ENCODE data around the gene SLC16A6. TPM values are rescaled to one million over a fixed set of nuclear protein-coding genes. Genes with fewer than 3 reads are reported as not detected.
"Not testable (repeated sequence)": the region's sequence is repeated elsewhere in the genome, so short reads cannot be mapped to it uniquely, and the experiment has no call there.

The SLC16A6 gene
- polyA plus RNA-seq, 3 donors from 2014 or later = 0.88 to 4.8 (median 3.5) TPM

GRCh38 chr17:68320943-68321555 is 30.1 kb upstream of the SLC16A6 start:
- no peaks in the 10 kb centered on the region for H3K9me3 Mint-ChIP-seq
- H3K4me3 Mint-ChIP-seq = no peak overlapping the region
- peak overlapping the region in 1 of 6 donors; percentile 53 for H3K27ac Mint-ChIP-seq
- H3K36me3 Mint-ChIP-seq = peaks cover 0 to 18% (median 11%) of the 10 kb centered on the region in 3 donors
- DNase-seq = no peak
- H3K27me3 Mint-ChIP-seq (ENCODE audit: low read depth in 3 of 3) = peaks cover 2 to 4% (median 2%) of the 10 kb centered on the region in 3 donors
- peaks cover 63 to 64% of the 10 kb centered on the region in 2 donors for H3K4me1 Mint-ChIP-seq

DNA sequence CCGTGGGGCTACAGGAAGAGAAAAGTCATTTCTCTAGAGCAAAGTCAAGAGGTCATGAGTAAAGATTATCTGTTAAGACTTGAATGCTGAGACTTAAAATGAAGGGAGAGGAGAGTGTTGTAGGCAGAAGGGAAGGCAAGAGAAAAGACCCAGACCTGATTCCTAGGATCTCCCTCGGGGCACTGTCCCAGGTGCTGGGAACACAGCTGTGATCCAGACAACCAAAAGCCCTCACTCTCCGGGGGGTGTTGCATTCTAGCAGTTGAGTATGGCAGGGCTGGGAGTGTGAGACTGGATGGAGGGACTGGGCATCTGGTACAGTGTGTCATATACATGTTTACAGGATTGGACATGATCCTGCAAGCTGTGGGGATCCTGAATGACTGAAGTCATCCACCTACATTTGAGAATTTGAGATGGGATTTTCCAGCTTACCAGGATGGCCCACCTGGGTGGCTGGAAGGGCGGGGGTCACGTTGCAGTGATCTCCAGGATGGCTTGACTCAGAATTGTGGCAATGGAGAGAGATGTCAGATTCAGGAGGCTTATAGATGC is 29.5 kb upstream of the SLC16A6 start:
- H3K27ac Mint-ChIP-seq = peak overlapping the region; percentile 24 to 62 (median 53)
- H3K27me3 Mint-ChIP-seq (ENCODE audit: low read depth in 3 of 3) = peaks cover 0 to 4% (median 2%) of the 10 kb centered on the region in 3 donors
- H3K9me3 Mint-ChIP-seq = no peaks in the 10 kb centered on the region
- H3K36me3 Mint-ChIP-seq = peaks cover 0 to 20% (median 13%) of the 10 kb centered on the region in 3 donors
- no peak for DNase-seq
- H3K4me3 Mint-ChIP-seq = no peak overlapping the region
- H3K4me1 Mint-ChIP-seq = peaks cover 69% of the 10 kb centered on the region in 2 donors

DNA sequence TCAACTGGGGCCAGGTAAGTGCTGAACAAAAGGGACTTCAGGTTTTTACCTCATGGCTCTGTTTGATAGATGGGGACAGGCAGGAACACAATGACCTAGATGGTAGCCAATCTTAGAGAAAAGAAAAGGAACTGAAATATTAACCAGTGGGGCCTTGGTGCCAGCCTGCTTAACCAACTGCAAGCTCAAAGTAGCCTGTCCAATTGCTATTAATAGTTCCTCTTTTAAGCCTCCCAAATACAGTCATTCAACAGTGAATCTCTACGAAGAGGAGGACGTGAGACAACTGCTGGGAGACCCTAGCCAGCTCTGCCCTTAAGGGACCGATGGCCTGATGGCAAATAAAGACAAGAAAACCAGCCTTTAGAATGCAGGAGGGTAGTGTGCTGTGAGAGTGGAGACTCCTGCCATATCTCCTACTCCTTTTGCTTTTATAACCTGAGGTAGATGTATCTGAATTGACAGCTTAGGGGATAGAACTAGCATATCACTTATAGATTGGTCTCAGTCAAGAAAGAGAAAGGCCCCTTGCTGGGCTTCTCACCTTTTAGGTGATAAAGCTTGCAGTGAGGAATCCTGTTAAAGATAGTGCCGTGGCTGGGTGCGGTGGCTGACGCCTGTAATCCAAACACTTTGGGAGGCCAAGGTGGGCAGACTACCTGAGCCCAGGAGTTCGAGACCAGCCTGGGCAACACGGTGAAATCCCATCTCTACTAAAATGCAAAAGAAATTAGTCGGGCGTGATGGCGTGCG is 28.7 kb upstream of the SLC16A6 start:
- peak overlapping the region; percentile 24 to 62 (median 53) for H3K27ac Mint-ChIP-seq
- H3K4me1 Mint-ChIP-seq = peaks cover 73 to 74% of the 10 kb centered on the region in 2 donors
- H3K4me3 Mint-ChIP-seq = peak overlapping the region in 1 of 5 donors; percentile 27

DNA sequence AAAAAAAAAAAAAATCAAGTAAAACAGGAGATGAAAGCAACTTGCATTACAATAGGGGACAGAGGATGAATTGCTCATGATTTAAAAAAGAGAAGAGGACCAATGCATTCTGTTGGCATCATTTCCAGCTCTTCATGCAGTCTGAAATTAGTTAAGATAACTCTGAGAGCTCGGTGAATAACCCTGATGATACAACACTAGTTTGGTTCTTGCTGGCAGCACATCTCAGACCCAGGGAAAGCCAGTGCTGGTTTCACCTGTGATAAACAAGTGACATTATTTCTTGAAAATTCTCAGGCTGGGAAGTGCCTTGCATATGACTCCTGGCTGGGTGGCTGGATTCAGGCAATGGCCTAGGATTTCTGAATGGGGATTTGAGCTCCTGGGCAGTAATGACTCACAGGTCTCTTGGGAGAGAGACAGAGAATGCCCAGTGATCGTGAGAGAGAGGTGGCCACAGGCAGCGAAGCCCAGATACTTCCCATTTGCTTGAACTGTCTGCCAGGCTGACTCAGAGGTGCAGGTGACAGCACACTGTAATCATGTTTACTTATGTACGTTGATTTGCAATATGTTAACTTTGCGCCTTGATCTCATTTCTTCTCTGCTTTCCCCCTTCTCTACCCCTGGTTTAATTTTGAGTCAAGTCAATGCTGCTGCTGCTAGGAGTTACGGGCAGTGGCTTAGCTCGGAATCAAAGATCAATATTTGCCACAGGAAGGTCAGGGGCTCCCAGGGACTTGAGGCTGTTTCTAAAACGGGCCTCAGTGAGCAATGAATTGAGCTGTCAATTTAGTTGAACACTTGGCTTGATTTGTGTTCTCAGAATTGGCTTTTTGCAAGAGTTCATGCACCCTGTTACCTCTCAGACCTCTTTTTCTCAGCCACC is 27.4 kb upstream of the SLC16A6 start:
- Mint-ChIP-seq H3K4me1 (peaks cover 72 to 76% of the 10 kb centered on the region in 2 donors), H3K9me3 (no peaks in the 10 kb centered on the region), H3K4me3 (peak overlapping the region in 1 of 5 donors; percentile 29), H3K36me3 (peaks cover 0 to 20% (median 16%) of the 10 kb centered on the region in 3 donors), H3K27me3 (ENCODE audit: low read depth in 3 of 3) (peaks cover 0 to 4% (median 2%) of the 10 kb centered on the region in 3 donors), H3K27ac (peak overlapping the region in 5 of 6 donors; percentile 23 to 61 (median 45))
- no peak for DNase-seq

More for the DNA sequence above, 28.7 kb upstream of the SLC16A6 start:
- Mint-ChIP-seq H3K9me3 (no peaks in the 10 kb centered on the region), H3K27me3 (ENCODE audit: low read depth in 3 of 3) (peaks cover 0 to 4% (median 2%) of the 10 kb centered on the region in 3 donors), H3K36me3 (peaks cover 0 to 20% (median 16%) of the 10 kb centered on the region in 3 donors)
- DNase-seq = no peak

GRCh38 chr17:68317458-68317857 is 26.5 kb upstream of the SLC16A6 start:
- peaks cover 0 to 20% (median 16%) of the 10 kb centered on the region in 3 donors for H3K36me3 Mint-ChIP-seq
- peaks cover 77 to 81% of the 10 kb centered on the region in 2 donors for H3K4me1 Mint-ChIP-seq
- DNase-seq = no peak
- no peaks in the 10 kb centered on the region for H3K9me3 Mint-ChIP-seq
- H3K27me3 Mint-ChIP-seq (ENCODE audit: low read depth in 3 of 3) = peaks cover 0 to 4% (median 4%) of the 10 kb centered on the region in 3 donors
- peak overlapping the region in 2 of 5 donors; percentile 2 to 38 for H3K4me3 Mint-ChIP-seq
- peak overlapping the region in 4 of 6 donors; percentile 23 to 77 (median 70) for H3K27ac Mint-ChIP-seq

DNA sequence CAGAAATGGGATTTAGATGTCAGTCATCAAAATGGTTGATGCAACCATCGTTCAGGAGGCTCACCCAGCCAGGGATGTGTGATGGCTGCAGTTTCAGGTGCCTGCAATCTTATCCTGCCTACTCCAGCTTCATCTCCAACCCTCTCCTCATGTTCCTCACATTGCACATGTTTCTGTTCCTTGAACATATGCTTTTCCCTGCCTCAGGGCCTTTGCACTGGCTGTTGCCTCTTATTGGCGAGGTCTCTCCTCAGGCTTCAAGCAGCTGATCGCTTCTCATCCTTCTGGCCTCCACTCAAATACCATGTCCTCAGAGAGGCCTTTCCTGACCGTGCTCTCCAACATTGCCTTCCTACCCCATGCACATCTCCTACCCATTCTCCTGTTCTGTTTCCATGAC is 25.0 kb upstream of the SLC16A6 start:
- Mint-ChIP-seq H3K27ac (peak overlapping the region in 5 of 6 donors; percentile 13 to 63 (median 38)), H3K4me1 (peaks cover 92 to 96% of the 10 kb centered on the region in 2 donors), H3K36me3 (peaks cover 0 to 22% (median 13%) of the 10 kb centered on the region in 3 donors), H3K4me3 (peak overlapping the region; percentile 31 to 71 (median 51)), H3K27me3 (ENCODE audit: low read depth in 3 of 3) (peaks cover 0 to 4% (median 3%) of the 10 kb centered on the region in 3 donors), H3K9me3 (peaks cover 0 to 2% (median 0%) of the 10 kb centered on the region in 6 donors)
- DNase-seq = no peak

DNA sequence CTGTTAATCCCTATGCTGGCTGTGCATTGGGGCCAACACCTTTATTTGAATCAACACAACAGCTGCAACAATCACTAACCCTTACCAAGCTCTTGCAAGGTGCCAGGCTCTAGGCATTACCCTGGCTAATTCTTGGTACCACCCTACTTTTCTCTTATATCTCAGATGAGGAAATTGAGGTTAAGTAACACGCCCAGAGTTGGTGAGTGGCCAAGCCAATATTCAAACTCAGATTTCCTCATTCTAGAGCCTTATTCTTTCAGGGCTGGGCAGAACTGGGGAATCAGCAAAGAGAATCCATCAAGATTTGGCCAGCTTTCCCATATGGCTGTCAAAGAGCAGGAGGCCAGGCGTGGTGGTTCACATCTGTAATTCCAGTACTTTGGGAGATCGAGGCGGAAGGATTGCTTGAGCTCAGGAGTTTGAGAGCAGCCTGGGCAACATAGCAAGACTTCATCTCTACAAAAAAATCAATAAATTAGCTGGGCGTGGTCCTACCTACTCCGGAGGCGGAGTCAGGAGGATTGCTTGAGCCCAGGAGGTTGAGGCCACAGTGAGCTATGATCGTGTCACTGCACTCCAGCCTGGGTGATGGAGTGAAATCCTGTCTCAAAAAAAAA is 24.1 kb upstream of the SLC16A6 start:
- peak overlapping the region; percentile 73 to 85 (median 80) for H3K4me3 Mint-ChIP-seq
- peak; percentile 21 to 39 (median 22) for DNase-seq
- peaks cover 94 to 98% of the 10 kb centered on the region in 2 donors for H3K4me1 Mint-ChIP-seq
- peak overlapping the region; percentile 75 to 94 (median 86) for H3K27ac Mint-ChIP-seq
- peaks cover 0 to 4% (median 3%) of the 10 kb centered on the region in 3 donors for H3K27me3 Mint-ChIP-seq (ENCODE audit: low read depth in 3 of 3)
- H3K9me3 Mint-ChIP-seq = peaks cover 0 to 2% (median 0%) of the 10 kb centered on the region in 6 donors
- peaks cover 0 to 13% (median 10%) of the 10 kb centered on the region in 3 donors for H3K36me3 Mint-ChIP-seq

GRCh38 chr17:68310152-68310551 is 19.2 kb upstream of the SLC16A6 start:
- peaks cover 0 to 2% (median 0%) of the 10 kb centered on the region in 3 donors for H3K27me3 Mint-ChIP-seq (ENCODE audit: low read depth in 3 of 3)
- peaks cover 0 to 2% (median 0%) of the 10 kb centered on the region in 6 donors for H3K9me3 Mint-ChIP-seq
- peaks cover 58 to 75% of the 10 kb centered on the region in 2 donors for H3K4me1 Mint-ChIP-seq
- H3K4me3 Mint-ChIP-seq = peak overlapping the region in 4 of 5 donors; percentile 26 to 70 (median 48)
- DNase-seq = peak; percentile 42 to 60 (median 48)
- H3K27ac Mint-ChIP-seq = peak overlapping the region; percentile 63 to 92 (median 78)
- H3K36me3 Mint-ChIP-seq = peaks cover 7 to 20% (median 18%) of the 10 kb centered on the region in 3 donors

- DNase-seq; H3K27me3 Mint-ChIP-seq (ENCODE audit: low read depth in 3 of 3); H3K9me3 Mint-ChIP-seq; H3K4me3 Mint-ChIP-seq; H3K27ac Mint-ChIP-seq: not testable (repeated sequence)
- H3K4me1 Mint-ChIP-seq = peaks cover 51 to 67% of the 10 kb centered on the region in 2 donors
- peaks cover 7 to 20% (median 15%) of the 10 kb centered on the region in 3 donors for H3K36me3 Mint-ChIP-seq
Measured at GRCh38 chr17:68309066-68309670, 18.2 kb upstream of the SLC16A6 start.

DNA sequence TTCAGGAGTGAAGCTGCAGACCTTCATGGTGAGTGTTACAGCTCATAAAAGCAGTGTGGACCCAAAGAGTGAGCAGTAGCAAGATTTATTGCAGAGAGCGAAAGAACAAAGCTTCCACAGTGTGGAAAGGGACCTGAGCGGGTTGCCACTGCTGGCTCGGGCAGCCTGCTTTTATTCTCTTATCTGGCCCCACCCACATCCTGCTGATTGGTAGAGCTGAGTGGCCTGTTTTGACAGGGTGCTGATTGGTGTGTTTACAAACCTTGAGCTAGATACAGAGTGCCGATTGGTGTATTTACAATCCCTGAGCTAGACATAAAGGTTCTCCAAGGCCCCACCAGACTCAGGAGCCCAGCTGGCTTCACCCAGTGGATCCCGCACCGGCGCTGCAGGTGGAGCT is 17.6 kb upstream of the SLC16A6 start:
- DNase-seq; H3K9me3 Mint-ChIP-seq; H3K4me3 Mint-ChIP-seq; H3K27me3 Mint-ChIP-seq (ENCODE audit: low read depth in 3 of 3): not testable (repeated sequence)
- H3K4me1 Mint-ChIP-seq = peaks cover 44 to 60% of the 10 kb centered on the region in 2 donors
- H3K36me3 Mint-ChIP-seq = peaks cover 7 to 20% (median 15%) of the 10 kb centered on the region in 3 donors
- H3K27ac Mint-ChIP-seq = peak overlapping the region in 4 of 6 donors; percentile 11 to 61 (median 51)

DNA sequence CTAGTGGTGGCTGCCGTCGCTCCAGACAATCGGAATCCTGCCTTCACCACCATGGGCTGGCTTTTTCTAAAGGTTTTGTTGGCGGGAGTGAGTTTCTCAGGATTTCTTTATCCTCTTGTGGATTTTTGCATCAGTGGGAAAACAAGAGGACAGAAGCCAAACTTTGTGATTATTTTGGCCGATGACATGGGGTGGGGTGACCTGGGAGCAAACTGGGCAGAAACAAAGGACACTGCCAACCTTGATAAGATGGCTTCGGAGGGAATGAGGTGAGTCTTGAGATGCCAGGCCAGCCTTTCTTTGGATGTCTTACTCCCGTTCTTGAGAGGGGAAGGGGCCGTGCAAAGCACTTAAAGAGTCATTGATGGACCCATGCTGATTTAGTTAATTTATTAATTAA is 16.5 kb upstream of the SLC16A6 start:
- no peak for DNase-seq
- Mint-ChIP-seq H3K4me1 (peaks cover 36 to 52% of the 10 kb centered on the region in 2 donors), H3K27me3 (ENCODE audit: low read depth in 3 of 3) (peaks cover 0 to under 1% (median 0%) of the 10 kb centered on the region in 3 donors), H3K9me3 (peaks cover 0 to 2% (median 0%) of the 10 kb centered on the region in 6 donors), H3K36me3 (peaks cover 7 to 20% (median 15%) of the 10 kb centered on the region in 3 donors), H3K4me3 (no peak overlapping the region), H3K27ac (peak overlapping the region in 2 of 6 donors; percentile 16 to 53)

DNA sequence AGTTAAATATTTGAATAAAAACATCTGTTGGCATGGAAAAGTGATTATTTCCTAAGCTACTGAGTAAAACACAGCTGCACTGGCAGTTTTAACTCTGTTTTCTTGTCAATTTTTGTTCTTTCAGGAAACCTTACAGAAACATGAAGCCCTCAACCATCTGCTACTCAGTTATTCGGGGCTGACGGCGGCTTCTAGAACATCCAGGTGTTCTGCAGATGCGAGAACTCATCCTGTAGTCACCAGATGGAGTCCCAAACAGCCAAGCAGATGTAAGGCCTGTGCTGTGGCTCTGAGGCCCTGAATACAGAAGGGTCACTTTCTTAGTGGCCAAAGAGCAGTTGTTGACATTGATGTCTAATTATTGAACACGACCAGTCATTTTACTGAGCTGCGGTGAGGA is 15.9 kb upstream of the SLC16A6 start:
- Mint-ChIP-seq H3K4me1 (peaks cover 34 to 51% of the 10 kb centered on the region in 2 donors), H3K27ac (peak overlapping the region in 1 of 6 donors; percentile 57)

More for the DNA sequence above, 15.9 kb upstream of the SLC16A6 start:
- H3K4me3 Mint-ChIP-seq = no peak overlapping the region
- peaks cover 0 to 1% (median 0%) of the 10 kb centered on the region in 3 donors for H3K27me3 Mint-ChIP-seq (ENCODE audit: low read depth in 3 of 3)
- DNase-seq = no peak
- H3K36me3 Mint-ChIP-seq = peaks cover 9 to 26% (median 15%) of the 10 kb centered on the region in 3 donors
- H3K9me3 Mint-ChIP-seq = peaks cover 0 to 2% (median 0%) of the 10 kb centered on the region in 6 donors
